ENCODE data around the gene ATP1A2. TPM values are rescaled to one million over a fixed set of nuclear protein-coding genes. Genes with fewer than 3 reads are reported as not detected.

ATP1A2 gene
- total RNA-seq, 1 donor from 2014 or later: 0.76 TPM

DNA sequence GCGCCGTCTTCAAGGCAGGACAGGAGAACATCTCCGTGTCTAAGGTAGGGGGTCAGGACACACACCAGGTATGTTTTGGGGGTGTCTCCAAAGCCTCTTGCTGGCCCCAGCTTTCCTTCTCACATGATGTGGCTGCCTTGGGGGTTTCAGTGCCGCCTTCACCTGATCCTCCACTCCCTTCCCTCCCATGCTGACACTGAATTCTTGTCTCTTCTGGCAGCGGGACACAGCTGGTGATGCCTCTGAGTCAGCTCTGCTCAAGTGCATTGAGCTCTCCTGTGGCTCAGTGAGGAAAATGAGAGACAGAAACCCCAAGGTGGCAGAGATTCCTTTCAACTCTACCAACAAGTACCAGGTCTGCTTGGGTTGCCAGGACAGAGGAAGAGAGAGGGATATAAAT is 13.5 kb downstream of the ATP1A2 start:
- no peak for TF ChIP-seq CTCF (IDR thresholded peaks at IDR 0.05; ENCODE audit: unreplicated experiment)
- Mint-ChIP-seq H3K36me3 (no peaks in the 10 kb centered on the region), H3K27ac (no peak overlapping the region), H3K27me3 (ENCODE audit: low read depth) (peaks cover 20% of the 10 kb centered on the region), H3K4me1 (peaks cover 5% of the 10 kb centered on the region), H3K4me3 (no peak overlapping the region), H3K9me3 (no peaks in the 10 kb centered on the region)
- no peak for DNase-seq (ENCODE audit: low spot score in 2 of 2, unreplicated experiment in 2 of 2)

- no peak overlapping the region for H3K27ac Mint-ChIP-seq
These were observed 14.0 kb downstream of the ATP1A2 start for GRCh38 chr1:160129558-160129957.

DNA sequence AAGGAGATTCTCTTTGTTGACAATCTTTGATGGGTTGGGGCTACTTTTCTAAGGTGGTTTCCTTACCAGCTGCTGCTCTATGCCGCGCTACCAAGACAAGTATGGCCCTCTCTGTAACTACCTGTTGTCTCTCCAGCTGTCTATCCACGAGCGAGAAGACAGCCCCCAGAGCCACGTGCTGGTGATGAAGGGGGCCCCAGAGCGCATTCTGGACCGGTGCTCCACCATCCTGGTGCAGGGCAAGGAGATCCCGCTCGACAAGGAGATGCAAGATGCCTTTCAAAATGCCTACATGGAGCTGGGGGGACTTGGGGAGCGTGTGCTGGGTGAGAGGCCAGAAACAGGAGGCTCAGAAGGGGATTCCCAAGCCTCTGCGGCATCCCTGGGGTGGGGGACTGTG is 14.4 kb downstream of the ATP1A2 start:
- H3K4me3 Mint-ChIP-seq: no peak overlapping the region
- no peaks in the 10 kb centered on the region for H3K4me1 Mint-ChIP-seq
- peaks cover 22% of the 10 kb centered on the region for H3K27me3 Mint-ChIP-seq (ENCODE audit: low read depth)
- no peak for TF ChIP-seq CTCF (IDR thresholded peaks at IDR 0.05; ENCODE audit: unreplicated experiment)
- H3K27ac Mint-ChIP-seq: no peak overlapping the region
- no peak for DNase-seq (ENCODE audit: low spot score in 2 of 2, unreplicated experiment in 2 of 2)
- H3K36me3 Mint-ChIP-seq: no peaks in the 10 kb centered on the region
- H3K9me3 Mint-ChIP-seq: no peaks in the 10 kb centered on the region

More at GRCh38 chr1:160129558-160129957, 14.0 kb downstream of the ATP1A2 start:
- DNase-seq (ENCODE audit: low spot score in 2 of 2, unreplicated experiment in 2 of 2): no peak
- no peak for TF ChIP-seq CTCF (IDR thresholded peaks at IDR 0.05; ENCODE audit: unreplicated experiment)
- no peak overlapping the region for H3K4me3 Mint-ChIP-seq
- H3K27me3 Mint-ChIP-seq (ENCODE audit: low read depth): peaks cover 20% of the 10 kb centered on the region
- H3K36me3 Mint-ChIP-seq: no peaks in the 10 kb centered on the region
- H3K4me1 Mint-ChIP-seq: peaks cover 4% of the 10 kb centered on the region
- H3K9me3 Mint-ChIP-seq: no peaks in the 10 kb centered on the region

GRCh38 chr1:160130486-160130885 is 14.9 kb downstream of the ATP1A2 start:
- TF ChIP-seq CTCF (IDR thresholded peaks at IDR 0.05; ENCODE audit: unreplicated experiment): no peak
- no peak overlapping the region for H3K4me3 Mint-ChIP-seq
- H3K36me3 Mint-ChIP-seq: no peaks in the 10 kb centered on the region
- no peaks in the 10 kb centered on the region for H3K4me1 Mint-ChIP-seq
- H3K27ac Mint-ChIP-seq: no peak overlapping the region
- H3K9me3 Mint-ChIP-seq: no peaks in the 10 kb centered on the region
- DNase-seq (ENCODE audit: low spot score in 2 of 2, unreplicated experiment in 2 of 2): no peak
- peaks cover 22% of the 10 kb centered on the region for H3K27me3 Mint-ChIP-seq (ENCODE audit: low read depth)

- H3K4me1 Mint-ChIP-seq: no peaks in the 10 kb centered on the region
- H3K27ac Mint-ChIP-seq: no peak overlapping the region
- no peak for DNase-seq (ENCODE audit: low spot score in 2 of 2, unreplicated experiment in 2 of 2)
- H3K4me3 Mint-ChIP-seq: no peak overlapping the region
- no peak for TF ChIP-seq CTCF (IDR thresholded peaks at IDR 0.05; ENCODE audit: unreplicated experiment)
- H3K36me3 Mint-ChIP-seq: no peaks in the 10 kb centered on the region
- peaks cover 22% of the 10 kb centered on the region for H3K27me3 Mint-ChIP-seq (ENCODE audit: low read depth)
- no peaks in the 10 kb centered on the region for H3K9me3 Mint-ChIP-seq
These were observed 15.4 kb downstream of the ATP1A2 start for GRCh38 chr1:160130939-160131338.

Data from mesothelial cell of epicardium (in vitro differentiated cells).